HCT116 (cell line): ENCODE data around the gene DOCK10. TPM values are rescaled to one million over a fixed set of nuclear protein-coding genes. Genes with fewer than 3 reads are reported as not detected.

Source experiments
- ATAC-seq: fragments of 200-7000 bp; cut with Tn5 transposase; 2 replicates; pipeline ENCODE4 v1.9.1; 2020; ENCODE audit warnings: mild to moderate bottlenecking, moderate library complexity
- BruUV-seq: library from RNA; stranded (reverse); fragments of 400-500 nt; replicated peaks from 2 replicates; lab custom pipeline; 2021; lab: Mats Ljungman, UMichigan
- CTCF ChIA-PET: fragments of 300-600 bp; sonication (Branson Sonifier 250); formaldehyde crosslinking; loops from one replicate; lab custom pipeline; 2021; ENCODE audit warnings: antibody characterized with exemption; lab: Charles Lee
- POLR2A ChIA-PET: fragments of 300-600, 350-600 bp; sonication (Branson Sonifier 250); formaldehyde crosslinking; loops from one replicate; lab custom pipeline; 2021; ENCODE audit warnings: antibody characterized with exemption; lab: Charles Lee
- RAD21 ChIA-PET, 2 experiments: fragments of 300-600 bp; sonication (Branson Sonifier 250); formaldehyde crosslinking; loops; one replicate each; lab custom pipeline; 2023; ENCODE audit warnings: low total read pairs in 2 of 2; ENCODE audit not compliant: uncharacterized antibody in 2 of 2, unreplicated experiment in 2 of 2, low non-redundant PET in 1 of 2; lab: Charles Lee
- DNase-seq: peaks from one replicate; pipeline ENCODE4 v3.0.0-alpha.2; 2010; ENCODE audit warnings: low read depth, low spot score
- H2AFZ ChIP-seq: fragments of 200-600 bp; shearing (Covaris generic), sonication (generic); 2 replicates; pipeline ENCODE4 v1.6.1; 2017; ENCODE audit warnings: low read depth, mixed run types, mixed read lengths, antibody characterized with exemption, low read length; ENCODE audit not compliant: poor library complexity, severe bottlenecking
- H3K27ac ChIP-seq: 2 replicates; pipeline ENCODE4 v1.5.1; 2012; ENCODE audit warnings: low read depth, low read length
- H3K27me3 ChIP-seq: fragments of 200-600 bp; sonication (generic); 2 replicates; pipeline ENCODE4 v1.6.1; 2016; ENCODE audit warnings: mixed run types, low read length, mixed read lengths; ENCODE audit not compliant: insufficient read depth
- H3K36me3 ChIP-seq, 2 experiments: fragments of 200-500 bp in 1 of 2; fragments of 200-600 bp in 1 of 2; sonication (Bioruptor generic) in 1 of 2; sonication (generic) in 1 of 2; 2 replicates each; pipeline versions ENCODE4 v1.5.1 to v1.6.1; 2014 to 2016; ENCODE audit warnings: low read length in 2 of 2, inconsistent platforms in 1 of 2, mixed read lengths in 1 of 2, mixed run types in 1 of 2; ENCODE audit not compliant: insufficient read depth in 2 of 2, control insufficient read depth in 1 of 2
- H3K4me1 ChIP-seq, 2 experiments: fragments of 200-600 bp in 1 of 2; sonication (generic) in 1 of 2; 2 replicates each; pipeline versions ENCODE4 v1.5.1 to v1.6.1; 2012 to 2017; ENCODE audit warnings: low read length in 2 of 2, inconsistent platforms in 1 of 2, mild to moderate bottlenecking in 1 of 2, mixed read lengths in 1 of 2, mixed run types in 1 of 2, moderate library complexity in 1 of 2; ENCODE audit not compliant: insufficient read depth in 2 of 2, control insufficient read depth in 1 of 2
- H3K4me2 ChIP-seq: fragments of 200-600 bp; sonication (generic); 2 replicates; pipeline ENCODE4 v1.6.1; 2017; ENCODE audit warnings: mixed run types, low read length, mixed read lengths
- H3K4me3 ChIP-seq, 2 experiments: fragments of 200-600 bp in 1 of 2; sonication (generic) in 1 of 2; replicated peaks in 1 of 2; 2 replicates each; pipeline ENCODE4 v1.5.1; 2011 to 2016; ENCODE audit warnings: low read length in 2 of 2, control low read depth in 1 of 2, low read depth in 1 of 2, mild to moderate bottlenecking in 1 of 2, mixed read lengths in 1 of 2, mixed run types in 1 of 2
- H3K79me2 ChIP-seq: fragments of 200-600 bp; sonication (generic); 2 replicates; pipeline ENCODE4 v1.6.1; 2017; ENCODE audit warnings: mild to moderate bottlenecking, mixed run types, low read length, moderate library complexity, mixed read lengths; ENCODE audit not compliant: insufficient read depth
- H3K9ac ChIP-seq: fragments of 200-600 bp; sonication (generic); 2 replicates; pipeline ENCODE4 v1.6.1; 2016; ENCODE audit warnings: low read length, mixed read lengths
- H3K9me2 ChIP-seq: fragments of 200-600 bp; sonication (generic), shearing (Covaris generic); 2 replicates; pipeline ENCODE4 v1.6.1; 2017; ENCODE audit warnings: mixed run types, mild to moderate bottlenecking, moderate library complexity; ENCODE audit not compliant: insufficient read depth
- H3K9me3 ChIP-seq, 2 experiments: fragments of 200-500 bp in 1 of 2; fragments of 200-600 bp in 1 of 2; sonication (Bioruptor generic) in 1 of 2; sonication (generic) in 1 of 2; 2 replicates each; pipeline ENCODE4 v1.6.1; 2014 to 2017; ENCODE audit warnings: low read length in 2 of 2, mixed read lengths in 2 of 2, inconsistent platforms in 1 of 2, low read depth in 1 of 2, mild to moderate bottlenecking in 1 of 2, mixed run types in 1 of 2, moderate library complexity in 1 of 2; ENCODE audit not compliant: control insufficient read depth in 1 of 2, insufficient read depth in 1 of 2
- H4K20me1 ChIP-seq: fragments of 200-600 bp; sonication (generic), shearing (Covaris generic); 2 replicates; pipeline ENCODE4 v1.6.1; 2017; ENCODE audit warnings: mixed run types, mild to moderate bottlenecking, moderate library complexity; ENCODE audit not compliant: insufficient read depth
- ATF3 ChIP-seq: IDR thresholded peaks from 2 replicates; pipeline ENCODE4 v1.6.1; 2012
- CBX3 ChIP-seq: IDR thresholded peaks from 2 replicates; pipeline ENCODE4 v1.6.1; 2012; ENCODE audit warnings: low read depth
- CEBPB ChIP-seq: IDR thresholded peaks from 2 replicates; pipeline ENCODE4 v1.6.1; 2012; ENCODE audit warnings: low read depth
- EGR1 ChIP-seq: IDR thresholded peaks from 2 replicates; pipeline ENCODE4 v1.6.1; 2012; ENCODE audit warnings: low read depth
- ELF1 ChIP-seq: IDR thresholded peaks from 2 replicates; pipeline ENCODE4 v1.6.1; 2012; ENCODE audit warnings: low read depth, borderline replicate concordance
- EZH2phosphoT487 ChIP-seq: fragments of 200-600 bp; IDR thresholded peaks from 2 replicates; pipeline ENCODE4 v1.6.1; 2018; ENCODE audit warnings: antibody characterized with exemption, borderline replicate concordance
- FOSL1 ChIP-seq: IDR thresholded peaks from 2 replicates; pipeline ENCODE4 v1.6.1; 2012; ENCODE audit warnings: low read depth
- JUND ChIP-seq: IDR thresholded peaks from 2 replicates; pipeline ENCODE4 v1.6.1; 2012
- MAX ChIP-seq: IDR thresholded peaks from 2 replicates; pipeline ENCODE4 v1.6.1; 2012
- REST ChIP-seq: IDR thresholded peaks from 2 replicates; pipeline ENCODE4 v1.6.1; 2012; ENCODE audit warnings: low read depth
- SP1 ChIP-seq: IDR thresholded peaks from 2 replicates; pipeline ENCODE4 v1.6.1; 2012; ENCODE audit warnings: low read depth
- TCF7L2 ChIP-seq: IDR thresholded peaks from 2 replicates; pipeline ENCODE4 v1.7.0; 2011; ENCODE audit warnings: borderline replicate concordance, inconsistent platforms; ENCODE audit not compliant: insufficient read depth, insufficient read length; ENCODE audit errors: extremely low read depth
- YY1 ChIP-seq: IDR thresholded peaks from 2 replicates; pipeline ENCODE4 v1.6.1; 2011; ENCODE audit warnings: low read length, low read depth, moderate library complexity, mild to moderate bottlenecking; ENCODE audit not compliant: insufficient replicate concordance; ENCODE audit errors: extremely low read depth
- ZNF274 ChIP-seq: fragments of 200-500 bp; sonication (Bioruptor generic); IDR thresholded peaks from 2 replicates; pipeline ENCODE4 v1.6.1; 2014; ENCODE audit warnings: mild to moderate bottlenecking, low read depth, low read length, inconsistent platforms
- intact Hi-C: fragments of 100-400 bp; cut with micrococcal nuclease; formaldehyde crosslinking; loops from 2 replicates; pipeline ENCODE4 v1.10.0; 2022
- total RNA-seq: library from RNA; stranded (reverse); gene quantifications from one replicate; pipeline ENCODE4 v1.2.1, GENCODE V29; 2021; ENCODE audit not compliant: unreplicated experiment

The DOCK10 gene
- total RNA-seq, 1 experiment from 2014 or later = 0.54 TPM

GRCh38 chr2:224796695-224797305 lies 245.5 kb downstream of the DOCK10 start:
- Histone ChIP-seq H4K20me1 (no peaks in the 10 kb centered on the region), H3K36me3 (no peaks in the 10 kb centered on the region), H3K4me1 (no peaks in the 10 kb centered on the region), H3K9me3 (no peaks in the 10 kb centered on the region), H3K79me2 (no peaks in the 10 kb centered on the region)
- CTCF ChIA-PET = no interaction called here
- DNase-seq = no peak
- TF ChIP-seq TCF7L2 = no peak
- no peak for TF ChIP-seq EZH2phosphoT487
- no peak for TF ChIP-seq ZNF274
- TF ChIP-seq SP1 = no peak
- TF ChIP-seq JUND = no peak
- no peak for TF ChIP-seq ATF3
- TF ChIP-seq REST = no peak
- TF ChIP-seq CBX3 = no peak
- no peak for TF ChIP-seq EGR1
- no peak for TF ChIP-seq CEBPB
- TF ChIP-seq MAX = no peak
- no peak for TF ChIP-seq YY1
- no peak for TF ChIP-seq ELF1
- TF ChIP-seq FOSL1 = no peak
- TF ChIP-seq, all 23 proteins: peak for 0
- H3K27me3 ChIP-seq = no peaks in the 10 kb centered on the region
- H3K4me3 ChIP-seq = no peak overlapping the region
- H3K9me2 ChIP-seq = no peaks in the 10 kb centered on the region; the same call in 1 of the 2 replicates
- intact Hi-C loops = no loop called here
- no TSS peak for BruUV-seq
- ChIA-PET POLR2A (no interaction called here), RAD21 (no interaction called here)
- no peak for ATAC-seq
- H3K4me2 ChIP-seq = no peak overlapping the region
- no peak overlapping the region for H3K27ac ChIP-seq
- no peak overlapping the region for H2AFZ ChIP-seq
- H3K9ac ChIP-seq = no peak overlapping the region
